Neural cell (in vitro differentiated cells): ENCODE results near the gene RASGRP1. TPM values are rescaled to one million over a fixed set of nuclear protein-coding genes. Genes with fewer than 3 reads are reported as not detected.

Experiments used
- H2AFZ ChIP-seq: fragments of 200-600, 300-800 bp; sonication (generic), shearing (Covaris generic); 2 replicates; pipeline ENCODE4 v1.6.0; 2014; ENCODE audit warnings: low read depth, mild to moderate bottlenecking, antibody characterized with exemption, low read length, moderate library complexity
- H3F3A ChIP-seq: fragments of 200-600 bp; shearing (Covaris generic); 2 replicates; pipeline ENCODE4 v1.6.1; 2016; ENCODE audit warnings: mild to moderate bottlenecking, moderate library complexity, mixed read lengths, antibody characterized with exemption, low read length; ENCODE audit not compliant: insufficient read depth, poor library complexity, severe bottlenecking
- H3K27ac ChIP-seq: fragments of 200-600, 300-800 bp; sonication (generic), shearing (Covaris generic); 2 replicates; pipeline ENCODE4 v1.5.1; 2014; ENCODE audit warnings: mild to moderate bottlenecking, low read length, moderate library complexity
- H3K27me3 ChIP-seq: fragments of 300-800, 200-600 bp; sonication (generic), shearing (Covaris generic); 2 replicates; pipeline ENCODE4 v1.6.0; 2014; ENCODE audit warnings: mild to moderate bottlenecking, low read depth, low read length, moderate library complexity; ENCODE audit not compliant: insufficient read depth
- H3K36me3 ChIP-seq: fragments of 300-800, 200-600 bp; sonication (generic), shearing (Covaris generic); 2 replicates; pipeline ENCODE4 v1.5.1; 2014; ENCODE audit warnings: mild to moderate bottlenecking, antibody characterized with exemption, low read length, moderate library complexity; ENCODE audit not compliant: insufficient read depth
- H3K4me2 ChIP-seq: fragments of 300-800, 200-600 bp; sonication (generic), shearing (Covaris generic); 2 replicates; pipeline ENCODE4 v1.6.0; 2014; ENCODE audit warnings: mild to moderate bottlenecking, low read length
- H3K4me3 ChIP-seq: fragments of 300-800, 200-600 bp; sonication (generic), shearing (Covaris generic); 2 replicates; pipeline ENCODE4 v1.5.1; 2014; ENCODE audit warnings: mild to moderate bottlenecking, low read length, moderate library complexity
- H3K79me2 ChIP-seq: fragments of 200-600 bp; shearing (Covaris generic); replicated peaks from 2 replicates; pipeline ENCODE4 v1.6.0; 2014; ENCODE audit warnings: mild to moderate bottlenecking, low read length, moderate library complexity; ENCODE audit not compliant: insufficient read depth
- H3K9ac ChIP-seq: fragments of 300-800, 200-600 bp; sonication (generic), shearing (Covaris generic); 2 replicates; pipeline ENCODE4 v1.6.1; 2016; ENCODE audit warnings: mild to moderate bottlenecking, low read length, mixed read lengths
- H3K9me2 ChIP-seq: fragments of 200-600 bp; shearing (Covaris generic); 2 replicates; pipeline ENCODE4 v1.6.1; 2016; ENCODE audit warnings: mild to moderate bottlenecking, low read length, mixed read lengths; ENCODE audit not compliant: insufficient read depth
- H3K9me3 ChIP-seq: fragments of 200-600, 300-800 bp; sonication (generic), shearing (Covaris generic); 2 replicates; pipeline ENCODE4 v1.6.1; 2016; ENCODE audit warnings: mild to moderate bottlenecking, mixed run types, low read length, moderate library complexity, mixed read lengths
- H4K20me1 ChIP-seq: fragments of 200-600 bp; shearing (Covaris generic); 2 replicates; pipeline ENCODE4 v1.6.1; 2016; ENCODE audit warnings: mild to moderate bottlenecking, mixed run types; ENCODE audit not compliant: insufficient read depth
- EP300 ChIP-seq: fragments of 450-650 bp; conservative IDR thresholded peaks from 2 replicates; pipeline ENCODE4 v1.6.1; 2014; ENCODE audit warnings: antibody characterized with exemption, mild to moderate bottlenecking, moderate library complexity; ENCODE audit not compliant: poor library complexity, severe bottlenecking
- EZH2 ChIP-seq: fragments of 200-600, 300-800 bp; shearing (Covaris generic), sonication (generic); IDR thresholded peaks from 2 replicates; pipeline ENCODE4 v1.6.1; 2014; ENCODE audit warnings: antibody characterized with exemption, low read length, borderline replicate concordance, mild to moderate bottlenecking; ENCODE audit not compliant: insufficient read depth, poor library complexity, severe bottlenecking
- MXI1 ChIP-seq: fragments of 450-650 bp; conservative IDR thresholded peaks from 2 replicates; pipeline ENCODE4 v1.6.1; 2014; ENCODE audit warnings: antibody characterized with exemption, mild to moderate bottlenecking; ENCODE audit not compliant: poor library complexity, severe bottlenecking
- POLR2AphosphoS5 ChIP-seq: IDR thresholded peaks from 2 replicates; pipeline ENCODE4 v1.6.1; 2012
- RAD21 ChIP-seq: fragments of 450-650 bp; conservative IDR thresholded peaks from 2 replicates; pipeline ENCODE4 v1.6.1; 2014; ENCODE audit warnings: antibody characterized with exemption, mild to moderate bottlenecking, moderate library complexity
- REST ChIP-seq: IDR thresholded peaks from 2 replicates; pipeline ENCODE4 v1.6.1; 2012; ENCODE audit warnings: borderline replicate concordance
- SMC3 ChIP-seq: fragments of 450-650 bp; conservative IDR thresholded peaks from 2 replicates; pipeline ENCODE4 v1.6.1; 2014; ENCODE audit warnings: antibody characterized with exemption, mild to moderate bottlenecking, moderate library complexity; ENCODE audit not compliant: poor library complexity
- TAF1 ChIP-seq: IDR thresholded peaks from 2 replicates; pipeline ENCODE4 v1.6.1; 2012; ENCODE audit warnings: low read depth
- polyA plus RNA-seq: library from polyadenylated mRNA; depleted of rRNA; stranded (reverse); fragments of >200 nt; gene quantifications from 2 replicates; pipeline ENCODE4 v1.2.3, GENCODE V29; 2014
- TF ChIP-seq, protein P1 (sequence below): fragments of 450-650 bp; IDR thresholded peaks from 2 replicates; pipeline ENCODE4 v1.5.1; 2014; ENCODE audit warnings: antibody characterized with exemption, mild to moderate bottlenecking, moderate library complexity; ENCODE audit not compliant: poor library complexity, severe bottlenecking

Gene RASGRP1
- polyA plus RNA-seq, 1 donor from 2014 or later = 3.1 TPM

DNA sequence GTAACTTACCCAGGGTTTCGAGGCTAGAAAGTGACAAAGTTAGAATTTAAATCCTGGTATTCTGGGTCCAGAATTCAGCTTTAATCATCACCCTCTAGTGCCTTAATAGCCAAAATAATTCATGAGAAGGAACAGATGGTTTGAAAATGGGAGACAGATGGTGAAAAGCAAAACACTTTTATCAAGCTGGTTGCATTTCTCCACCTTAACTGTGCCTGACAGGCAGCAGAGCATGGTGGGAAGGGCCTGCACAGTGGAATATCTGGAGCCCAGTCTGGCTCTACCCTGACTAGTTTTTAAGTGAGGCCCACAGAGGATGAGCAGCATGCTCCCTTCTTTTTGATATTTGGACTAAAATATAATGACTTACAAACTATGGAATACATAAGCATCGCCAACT is 35.6 kb upstream of the RASGRP1 start:
- TF ChIP-seq EP300 (no peak), EZH2 (no peak), POLR2AphosphoS5 (no peak), TAF1 (no peak), MXI1 (no peak), REST (no peak), SMC3 (no peak), RAD21 (no peak)
- TF ChIP-seq, protein P1, sequence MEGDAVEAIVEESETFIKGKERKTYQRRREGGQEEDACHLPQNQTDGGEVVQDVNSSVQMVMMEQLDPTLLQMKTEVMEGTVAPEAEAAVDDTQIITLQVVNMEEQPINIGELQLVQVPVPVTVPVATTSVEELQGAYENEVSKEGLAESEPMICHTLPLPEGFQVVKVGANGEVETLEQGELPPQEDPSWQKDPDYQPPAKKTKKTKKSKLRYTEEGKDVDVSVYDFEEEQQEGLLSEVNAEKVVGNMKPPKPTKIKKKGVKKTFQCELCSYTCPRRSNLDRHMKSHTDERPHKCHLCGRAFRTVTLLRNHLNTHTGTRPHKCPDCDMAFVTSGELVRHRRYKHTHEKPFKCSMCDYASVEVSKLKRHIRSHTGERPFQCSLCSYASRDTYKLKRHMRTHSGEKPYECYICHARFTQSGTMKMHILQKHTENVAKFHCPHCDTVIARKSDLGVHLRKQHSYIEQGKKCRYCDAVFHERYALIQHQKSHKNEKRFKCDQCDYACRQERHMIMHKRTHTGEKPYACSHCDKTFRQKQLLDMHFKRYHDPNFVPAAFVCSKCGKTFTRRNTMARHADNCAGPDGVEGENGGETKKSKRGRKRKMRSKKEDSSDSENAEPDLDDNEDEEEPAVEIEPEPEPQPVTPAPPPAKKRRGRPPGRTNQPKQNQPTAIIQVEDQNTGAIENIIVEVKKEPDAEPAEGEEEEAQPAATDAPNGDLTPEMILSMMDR = no peak
- Histone ChIP-seq H3K4me2 (no peak overlapping the region), H3K27ac (no peak overlapping the region), H4K20me1 (no peaks in the 10 kb centered on the region), H3K9me2 (no peaks in the 10 kb centered on the region), H3K4me3 (no peak overlapping the region), H3K79me2 (no peaks in the 10 kb centered on the region), H3K9me3 (no peaks in the 10 kb centered on the region), H3K9ac (no peak overlapping the region), H2AFZ (no peak overlapping the region), H3K36me3 (no peaks in the 10 kb centered on the region), H3F3A (no peaks in the 10 kb centered on the region), H3K27me3 (no peaks in the 10 kb centered on the region)

GRCh38 chr15:38598749-38599148 is 34.1 kb upstream of the RASGRP1 start:
- no peak overlapping the region for H3K4me3 ChIP-seq
- no peak overlapping the region for H3K4me2 ChIP-seq
- no peaks in the 10 kb centered on the region for H3K9me2 ChIP-seq
- no peaks in the 10 kb centered on the region for H3K27me3 ChIP-seq
- no peaks in the 10 kb centered on the region for H4K20me1 ChIP-seq
- no peak overlapping the region for H3K27ac ChIP-seq
- H3K36me3 ChIP-seq = no peaks in the 10 kb centered on the region
- H2AFZ ChIP-seq = no peak overlapping the region
- H3K79me2 ChIP-seq = no peaks in the 10 kb centered on the region
- TF ChIP-seq MXI1 = no peak
- no peak for TF ChIP-seq RAD21
- no peak for TF ChIP-seq EZH2
- no peak for TF ChIP-seq REST
- TF ChIP-seq POLR2AphosphoS5 = no peak
- H3K9me3 ChIP-seq = no peaks in the 10 kb centered on the region
- H3F3A ChIP-seq = no peaks in the 10 kb centered on the region
- no peak overlapping the region for H3K9ac ChIP-seq
